Measurements from ENCODE around the gene STARD7.

GRCh38 chr2:96153291-96153713 lies 55.3 kb downstream of the STARD7 start:
- no peak for TF ChIP-seq POLR2A (IDR thresholded peaks at IDR 0.05; ENCODE audit: low read depth, low read length)
- no peak for TF ChIP-seq SPI1 (IDR thresholded peaks at IDR 0.05; ENCODE audit: low read depth, low read length)
- no peak for TF ChIP-seq TAF1 (IDR thresholded peaks at IDR 0.05; ENCODE audit: low read depth, low read length)
- TF ChIP-seq POLR2AphosphoS5 (IDR thresholded peaks at IDR 0.05; ENCODE audit: low read depth, low read length): no peak
- TF ChIP-seq PAX5 (IDR thresholded peaks at IDR 0.05; ENCODE audit: insufficient read depth, low read length, severe bottlenecking): no peak

Data from GM12891 (cell line).